ENCODE data around the gene RBFOX2.

DNA sequence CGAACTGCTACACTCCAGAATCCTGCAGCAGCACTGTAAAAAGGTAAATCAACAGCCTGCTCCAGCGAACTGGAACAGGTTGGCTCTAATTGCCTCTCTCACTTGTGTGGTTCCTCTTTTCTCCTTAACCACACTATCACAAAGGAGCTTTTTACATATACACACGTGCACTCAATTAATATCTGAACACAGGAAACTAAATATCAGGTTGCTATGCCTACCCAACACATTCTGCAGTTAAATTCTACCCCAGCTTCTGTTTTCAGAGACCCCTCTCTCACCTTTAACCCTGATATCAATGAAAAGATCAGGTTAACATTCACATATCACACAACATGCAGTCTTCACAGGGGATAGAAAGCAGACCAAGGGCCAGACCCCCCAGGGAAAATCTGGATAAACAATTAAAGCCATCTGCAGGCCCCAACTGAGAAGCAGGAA is 11.0 kb downstream of the RBFOX2 start:
- TF ChIP-seq CEBPB (IDR thresholded peaks at IDR 0.05) (no peak), EP300 (IDR thresholded peaks at IDR 0.05; ENCODE audit: borderline replicate concordance) (no peak), RAD21 (IDR thresholded peaks at IDR 0.05; ENCODE audit: low read depth) (no peak), TEAD4 (IDR thresholded peaks at IDR 0.05) (no peak), TAF1 (IDR thresholded peaks at IDR 0.05; ENCODE audit: low read depth) (no peak), TCF12 (IDR thresholded peaks at IDR 0.05; ENCODE audit: low read depth) (no peak), FOXM1 (IDR thresholded peaks at IDR 0.05; ENCODE audit: borderline replicate concordance, low read depth) (no peak), REST (IDR thresholded peaks at IDR 0.05; ENCODE audit: low read depth) (no peak)
- TF ChIP-seq, protein P1, sequence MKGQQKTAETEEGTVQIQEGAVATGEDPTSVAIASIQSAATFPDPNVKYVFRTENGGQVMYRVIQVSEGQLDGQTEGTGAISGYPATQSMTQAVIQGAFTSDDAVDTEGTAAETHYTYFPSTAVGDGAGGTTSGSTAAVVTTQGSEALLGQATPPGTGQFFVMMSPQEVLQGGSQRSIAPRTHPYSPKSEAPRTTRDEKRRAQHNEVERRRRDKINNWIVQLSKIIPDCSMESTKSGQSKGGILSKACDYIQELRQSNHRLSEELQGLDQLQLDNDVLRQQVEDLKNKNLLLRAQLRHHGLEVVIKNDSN (IDR thresholded peaks at IDR 0.05): no peak

Data from Ishikawa (cell line).